ENCODE data around the gene TMEM37. TPM values are rescaled to one million over a fixed set of nuclear protein-coding genes. Genes with fewer than 3 reads are reported as not detected.
A peak's percentile ranks its signal among the peaks of the same experiment; 100 is the strongest.

Gene TMEM37
- not detected in 2 replicates for polyA plus RNA-seq
- polyA minus RNA-seq: not detected in 2 replicates

- H3K27me3 ChIP-seq (ENCODE audit: insufficient read depth, low read depth, low read length): peaks cover 34% of the 10 kb centered on the region
- H3K36me3 ChIP-seq (ENCODE audit: insufficient read depth, low read length): no peaks in the 10 kb centered on the region
- H3F3A ChIP-seq (ENCODE audit: insufficient read depth, low read length, poor library complexity, severe bottlenecking): no peaks in the 10 kb centered on the region
- no peaks in the 10 kb centered on the region for H3K9me3 ChIP-seq (ENCODE audit: low read length)
- no peak within 1 kb of the TSS for H3K27ac ChIP-seq (ENCODE audit: low read length)
- H3K9ac ChIP-seq (ENCODE audit: low read length): no peak within 1 kb of the TSS
- TF ChIP-seq REST (IDR thresholded peaks at IDR 0.05; ENCODE audit: borderline replicate concordance) (no peak), EZH2 (IDR thresholded peaks at IDR 0.05; ENCODE audit: borderline replicate concordance, insufficient read depth, low read length, poor library complexity, severe bottlenecking) (no peak)
- H3K79me2 ChIP-seq (replicated peaks; ENCODE audit: insufficient read depth, low read length): no peaks in the 10 kb centered on the region
- H3K9me2 ChIP-seq (ENCODE audit: insufficient read depth, low read length): no peaks in the 10 kb centered on the region
- no peak within 1 kb of the TSS for H3K4me2 ChIP-seq (ENCODE audit: low read length)
- no peaks in the 10 kb centered on the region for H4K20me1 ChIP-seq (ENCODE audit: insufficient read depth)
- H2AFZ ChIP-seq (ENCODE audit: low read depth, low read length): no peak within 1 kb of the TSS
- peak within 1 kb of the TSS; percentile 59 for H3K4me3 ChIP-seq (ENCODE audit: low read length)
These were observed at the start of gene TMEM37 for GRCh38 chr2:119431155-119431975. Gene TMEM37, plus strand, starts transcription at chr2:119431854. Its CDS starts 50 bp downstream, at chr2:119431904.

GRCh38 chr2:119383410-119384140 lies 48.1 kb upstream of the TMEM37 start:
- H3K9ac ChIP-seq (ENCODE audit: low read length): no peak overlapping the region
- no peaks in the 10 kb centered on the region for H3K79me2 ChIP-seq (replicated peaks; ENCODE audit: insufficient read depth, low read length)
- H3K4me2 ChIP-seq (ENCODE audit: low read length): no peak overlapping the region
- H3K27me3 ChIP-seq (ENCODE audit: insufficient read depth, low read depth, low read length): no peaks in the 10 kb centered on the region
- no peaks in the 10 kb centered on the region for H3F3A ChIP-seq (ENCODE audit: insufficient read depth, low read length, poor library complexity, severe bottlenecking)
- no peak overlapping the region for H3K4me3 ChIP-seq (ENCODE audit: low read length)
- H3K9me3 ChIP-seq (ENCODE audit: low read length): no peaks in the 10 kb centered on the region
- H2AFZ ChIP-seq (ENCODE audit: low read depth, low read length): no peak overlapping the region
- H3K36me3 ChIP-seq (ENCODE audit: insufficient read depth, low read length): no peaks in the 10 kb centered on the region
- H3K27ac ChIP-seq (ENCODE audit: low read length): no peak overlapping the region
- H3K9me2 ChIP-seq (ENCODE audit: insufficient read depth, low read length): no peaks in the 10 kb centered on the region
- no peaks in the 10 kb centered on the region for H4K20me1 ChIP-seq (ENCODE audit: insufficient read depth)
- no peak for TF ChIP-seq SMC3 (conservative IDR thresholded peaks at IDR 0.05; ENCODE audit: poor library complexity)
- no peak for TF ChIP-seq MXI1 (conservative IDR thresholded peaks at IDR 0.05; ENCODE audit: poor library complexity, severe bottlenecking)
- no peak for TF ChIP-seq CTCF (IDR thresholded peaks at IDR 0.05; ENCODE audit: poor library complexity, severe bottlenecking)
- TF ChIP-seq RAD21 (conservative IDR thresholded peaks at IDR 0.05): no peak

Measured in neural cell (in vitro differentiated cells).